Epithelial cell of proximal tubule (primary cell): ENCODE measurements around the gene ZNF532. TPM values are rescaled to one million over a fixed set of nuclear protein-coding genes. Genes with fewer than 3 reads are reported as not detected.

Source experiments
- DNase-seq: peaks from one replicate; pipeline ENCODE4 v3.0.0-alpha.2; 2011; ENCODE audit warnings: low read depth
- H3K4me3 ChIP-seq: 2 replicates; pipeline ENCODE4 v1.5.1; 2011; ENCODE audit warnings: low read depth, mild to moderate bottlenecking, low read length
- total RNA-seq: library from RNA; depleted of rRNA; stranded (reverse); fragments of >200 nt; gene quantifications from 2 replicates; pipeline ENCODE4 v1.2.3, GENCODE V29; 2015
- TF ChIP-seq, protein P1 (sequence below): conservative IDR thresholded peaks from 2 replicates; pipeline ENCODE4 v1.5.1; 2012; ENCODE audit warnings: low read depth, mild to moderate bottlenecking, low read length

Gene ZNF532
- total RNA-seq, 1 donor from 2014 or later: 70.2 TPM

DNA sequence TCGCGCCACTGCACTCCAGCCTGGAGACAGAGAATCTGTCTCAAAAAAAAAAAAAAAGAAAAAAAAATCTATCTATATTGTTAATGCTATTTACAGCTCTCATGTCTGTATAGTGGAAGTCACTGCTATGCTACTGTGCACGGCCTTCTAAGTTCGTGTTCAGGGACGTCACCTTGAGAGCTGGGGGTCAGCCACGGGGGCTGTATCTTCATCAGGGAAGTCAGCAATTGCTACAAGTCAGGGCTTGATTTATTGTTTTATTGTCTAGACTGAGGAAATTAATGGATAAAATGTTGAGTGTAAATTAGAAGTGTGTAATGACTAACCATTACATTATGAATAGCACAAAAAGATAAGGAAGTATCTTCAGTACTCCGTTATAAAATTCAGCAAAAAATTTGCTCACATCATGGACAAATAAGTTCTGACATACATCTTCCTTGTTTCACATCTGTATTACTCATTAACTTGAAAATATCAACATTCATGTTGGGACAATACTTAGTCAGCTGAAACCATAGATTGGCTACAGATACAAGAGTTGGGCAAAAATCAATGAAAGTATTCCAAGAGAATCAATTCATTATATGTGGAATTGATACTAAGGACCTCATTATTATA, 138.4 kb downstream of the ZNF532 start:
- DNase-seq: no peak

GRCh38 chr18:59005262-59005661, 140.6 kb downstream of the ZNF532 start:
- H3K4me3 ChIP-seq: no peak overlapping the region
- TF ChIP-seq, protein P1, sequence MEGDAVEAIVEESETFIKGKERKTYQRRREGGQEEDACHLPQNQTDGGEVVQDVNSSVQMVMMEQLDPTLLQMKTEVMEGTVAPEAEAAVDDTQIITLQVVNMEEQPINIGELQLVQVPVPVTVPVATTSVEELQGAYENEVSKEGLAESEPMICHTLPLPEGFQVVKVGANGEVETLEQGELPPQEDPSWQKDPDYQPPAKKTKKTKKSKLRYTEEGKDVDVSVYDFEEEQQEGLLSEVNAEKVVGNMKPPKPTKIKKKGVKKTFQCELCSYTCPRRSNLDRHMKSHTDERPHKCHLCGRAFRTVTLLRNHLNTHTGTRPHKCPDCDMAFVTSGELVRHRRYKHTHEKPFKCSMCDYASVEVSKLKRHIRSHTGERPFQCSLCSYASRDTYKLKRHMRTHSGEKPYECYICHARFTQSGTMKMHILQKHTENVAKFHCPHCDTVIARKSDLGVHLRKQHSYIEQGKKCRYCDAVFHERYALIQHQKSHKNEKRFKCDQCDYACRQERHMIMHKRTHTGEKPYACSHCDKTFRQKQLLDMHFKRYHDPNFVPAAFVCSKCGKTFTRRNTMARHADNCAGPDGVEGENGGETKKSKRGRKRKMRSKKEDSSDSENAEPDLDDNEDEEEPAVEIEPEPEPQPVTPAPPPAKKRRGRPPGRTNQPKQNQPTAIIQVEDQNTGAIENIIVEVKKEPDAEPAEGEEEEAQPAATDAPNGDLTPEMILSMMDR: no peak
- DNase-seq: no peak

More for the DNA sequence above, 138.4 kb downstream of the ZNF532 start:
- TF ChIP-seq, protein P1: no peak
- no peak overlapping the region for H3K4me3 ChIP-seq

DNA sequence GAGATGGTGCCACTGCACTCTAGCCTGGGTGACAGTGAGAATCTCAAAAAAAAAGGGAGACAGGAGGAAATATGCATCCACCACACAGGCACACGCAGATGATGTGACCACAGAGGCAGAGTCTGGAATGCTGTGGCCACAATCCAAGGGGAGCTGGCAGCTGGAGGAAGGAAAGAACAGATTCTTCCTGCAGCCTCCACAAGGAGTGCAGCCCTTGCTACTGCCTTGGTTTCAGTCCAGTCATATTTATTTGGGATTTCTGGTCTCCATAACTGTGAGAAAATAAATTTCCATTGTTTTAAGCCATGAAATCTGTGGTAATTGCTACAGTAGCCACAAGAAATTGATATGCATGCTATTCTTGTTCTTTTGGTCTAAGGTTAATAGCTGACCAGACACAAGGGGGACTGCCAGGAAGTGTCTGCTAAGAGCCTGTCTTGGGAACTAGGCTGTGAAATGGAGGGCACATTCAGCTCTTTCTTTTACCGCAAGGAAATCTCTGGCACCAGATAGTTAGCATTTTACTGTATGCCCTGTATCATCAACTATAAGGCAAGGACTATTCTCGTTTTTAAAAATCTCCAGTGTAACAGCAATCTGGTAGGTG, 141.9 kb downstream of the ZNF532 start:
- H3K4me3 ChIP-seq: no peak overlapping the region
- no peak for DNase-seq
- TF ChIP-seq, protein P1: no peak

DNA sequence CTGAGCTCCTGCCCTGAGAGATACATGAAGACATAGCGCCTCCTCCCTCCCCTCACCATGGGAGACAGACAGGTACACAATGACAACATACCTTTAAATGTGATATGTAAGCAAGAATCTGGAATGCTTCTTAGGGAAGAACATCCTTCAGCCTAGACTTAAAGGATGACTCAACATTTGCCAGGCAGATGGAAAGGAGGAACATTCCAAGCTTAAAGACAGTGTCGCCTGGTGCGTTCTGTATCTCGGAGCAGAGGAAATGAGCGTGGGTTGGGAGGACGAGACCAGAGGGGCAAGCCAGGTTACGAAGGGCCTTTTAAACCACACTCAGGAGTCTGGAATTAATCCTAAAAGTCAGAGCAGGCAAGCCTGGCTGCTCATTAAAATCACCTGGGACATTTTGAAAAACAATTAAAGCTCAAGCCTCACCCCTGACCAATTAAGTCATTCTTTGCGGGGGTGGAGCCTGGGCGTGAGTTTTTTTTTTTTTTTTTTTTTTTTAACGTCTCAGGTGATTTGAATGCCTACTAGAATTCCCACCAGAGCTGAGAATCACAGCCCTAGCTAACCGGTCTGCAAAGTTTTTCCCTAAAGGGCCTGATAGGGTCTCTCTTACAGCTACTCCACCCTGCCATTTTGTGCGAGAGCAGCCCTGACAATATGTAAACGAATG, 143.8 kb downstream of the ZNF532 start:
- no peak overlapping the region for H3K4me3 ChIP-seq
- TF ChIP-seq, protein P1: no peak
- no peak for DNase-seq

DNA sequence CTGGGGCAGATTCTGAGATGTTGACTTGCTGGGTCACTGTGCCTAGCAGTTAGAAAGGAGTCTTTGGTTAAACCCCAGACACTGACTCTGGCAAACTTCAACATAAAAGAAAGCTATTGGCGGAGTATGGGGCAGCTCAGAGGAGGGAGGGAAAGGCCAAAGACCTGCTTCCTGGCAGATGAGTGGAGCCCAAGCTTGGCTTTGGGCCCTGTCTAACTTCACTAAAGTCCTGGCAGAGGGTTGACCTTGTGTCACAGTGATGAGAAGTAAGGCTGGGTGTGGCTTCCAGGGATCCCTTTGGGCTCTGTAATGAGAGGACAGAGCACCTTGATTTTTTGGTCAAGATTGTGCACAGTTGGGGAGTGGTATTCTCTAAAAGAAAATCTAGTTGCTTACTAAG, 145.2 kb downstream of the ZNF532 start:
- H3K4me3 ChIP-seq: no peak overlapping the region
- TF ChIP-seq, protein P1: no peak
- no peak for DNase-seq

DNA sequence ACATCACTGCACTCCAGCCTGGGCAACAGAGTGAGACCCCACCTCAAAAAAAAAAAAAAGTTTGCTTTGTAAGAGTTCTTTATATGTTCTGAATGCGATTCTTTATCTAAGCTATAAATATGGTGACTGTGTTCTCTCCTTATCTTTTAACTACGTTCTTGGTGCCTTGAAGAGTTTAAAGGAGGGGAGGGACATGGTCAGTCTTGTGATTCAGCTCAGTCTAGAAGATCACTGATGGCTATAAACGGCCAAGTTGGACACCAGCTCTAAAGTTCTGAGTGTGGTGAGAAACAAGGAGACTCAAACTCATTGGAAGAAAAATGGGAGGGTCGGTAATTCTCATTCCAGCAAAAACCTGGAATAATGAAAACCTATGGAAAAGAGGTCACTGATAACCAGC, 146.6 kb downstream of the ZNF532 start:
- no peak overlapping the region for H3K4me3 ChIP-seq
- no peak for DNase-seq
- TF ChIP-seq, protein P1: no peak
